ENCODE measurements around the gene SPIN2B. TPM values are rescaled to one million over a fixed set of nuclear protein-coding genes. Genes with fewer than 3 reads are reported as not detected.
"Not testable (repeated sequence)": the region's sequence is repeated elsewhere in the genome, so short reads cannot be mapped to it uniquely, and the experiment has no call there.

SPIN2B gene
- total RNA-seq, 3 donors from 2014 or later = 7.3 to 10.8 (median 10.6) TPM

DNA sequence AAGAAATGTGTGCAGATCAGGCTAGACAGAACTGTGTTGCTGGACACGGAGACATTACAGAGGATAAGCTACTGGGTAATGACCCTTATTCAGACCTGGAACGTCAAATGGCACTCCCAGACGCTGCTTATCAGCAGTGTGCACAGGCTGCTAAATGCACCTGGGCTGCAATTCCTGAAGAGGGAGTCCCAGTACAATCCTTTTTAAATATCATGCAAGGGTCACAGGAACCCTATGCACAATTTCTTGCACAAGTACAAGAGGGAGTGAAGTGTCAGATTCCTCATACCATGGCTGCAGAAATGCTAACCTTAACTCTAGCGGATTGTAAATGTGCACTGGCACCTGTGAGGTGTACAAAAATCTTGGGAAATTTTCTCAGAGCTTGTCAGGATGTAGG, 16.9 kb downstream of the SPIN2B start:
- TF ChIP-seq POLR2AphosphoS5 (IDR thresholded peaks at IDR 0.05) = no peak
- TF ChIP-seq, protein P1, sequence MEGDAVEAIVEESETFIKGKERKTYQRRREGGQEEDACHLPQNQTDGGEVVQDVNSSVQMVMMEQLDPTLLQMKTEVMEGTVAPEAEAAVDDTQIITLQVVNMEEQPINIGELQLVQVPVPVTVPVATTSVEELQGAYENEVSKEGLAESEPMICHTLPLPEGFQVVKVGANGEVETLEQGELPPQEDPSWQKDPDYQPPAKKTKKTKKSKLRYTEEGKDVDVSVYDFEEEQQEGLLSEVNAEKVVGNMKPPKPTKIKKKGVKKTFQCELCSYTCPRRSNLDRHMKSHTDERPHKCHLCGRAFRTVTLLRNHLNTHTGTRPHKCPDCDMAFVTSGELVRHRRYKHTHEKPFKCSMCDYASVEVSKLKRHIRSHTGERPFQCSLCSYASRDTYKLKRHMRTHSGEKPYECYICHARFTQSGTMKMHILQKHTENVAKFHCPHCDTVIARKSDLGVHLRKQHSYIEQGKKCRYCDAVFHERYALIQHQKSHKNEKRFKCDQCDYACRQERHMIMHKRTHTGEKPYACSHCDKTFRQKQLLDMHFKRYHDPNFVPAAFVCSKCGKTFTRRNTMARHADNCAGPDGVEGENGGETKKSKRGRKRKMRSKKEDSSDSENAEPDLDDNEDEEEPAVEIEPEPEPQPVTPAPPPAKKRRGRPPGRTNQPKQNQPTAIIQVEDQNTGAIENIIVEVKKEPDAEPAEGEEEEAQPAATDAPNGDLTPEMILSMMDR (IDR thresholded peaks at IDR 0.05) = no peak
- no peak for TF ChIP-seq POLR2A (IDR thresholded peaks at IDR 0.05)
- Histone ChIP-seq H3K4me3 (no peak overlapping the region), H3K4me1 (no peaks in the 10 kb centered on the region), H3K27me3 (peaks cover 0 to 7% of the 10 kb centered on the region in 2 donors), H3K36me3 (no peaks in the 10 kb centered on the region), H3K27ac (no peak overlapping the region), H3K9me3 (peaks cover 3 to 32% of the 10 kb centered on the region in 2 donors)
- DNase-seq (ENCODE audit: low spot score in 2 of 2) = no peak
- intact Hi-C loops (cut with DNase I; ENCODE audit: low total_unique reads) = no loop called here

DNA sequence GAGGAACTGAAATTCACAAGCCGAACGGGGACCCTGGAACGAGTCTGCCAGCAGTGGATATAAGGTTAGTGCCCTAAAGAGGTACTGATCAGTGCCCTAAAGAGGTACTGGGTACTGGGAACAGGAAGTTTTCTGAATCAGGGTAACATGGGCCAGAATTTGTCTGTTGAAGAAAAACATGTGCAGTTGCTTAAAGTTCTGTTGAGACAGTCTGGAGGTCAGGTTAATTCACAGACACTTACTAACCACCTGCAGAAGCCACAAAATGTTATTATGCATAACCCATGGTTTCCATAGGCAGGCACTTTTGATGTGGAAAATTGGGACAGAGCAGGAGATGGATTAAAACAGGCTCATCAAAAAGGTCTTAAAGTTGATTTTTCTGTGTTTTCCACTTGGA, 17.9 kb downstream of the SPIN2B start:
- no peak for TF ChIP-seq POLR2A (IDR thresholded peaks at IDR 0.05)
- TF ChIP-seq POLR2AphosphoS5 (IDR thresholded peaks at IDR 0.05) = no peak
- TF ChIP-seq, protein P1 (IDR thresholded peaks at IDR 0.05) = no peak
- no peaks in the 10 kb centered on the region for H3K4me1 ChIP-seq
- DNase-seq (ENCODE audit: low spot score in 2 of 2) = no peak
- peaks cover 0 to 7% of the 10 kb centered on the region in 2 donors for H3K27me3 ChIP-seq
- intact Hi-C loops (cut with DNase I; ENCODE audit: low total_unique reads) = no loop called here
- no peak overlapping the region for H3K4me3 ChIP-seq
- H3K9me3 ChIP-seq = peaks cover 8 to 41% of the 10 kb centered on the region in 2 donors
- no peak overlapping the region for H3K27ac ChIP-seq
- H3K36me3 ChIP-seq = no peaks in the 10 kb centered on the region

- H3K27me3 ChIP-seq; intact Hi-C loops (cut with DNase I; ENCODE audit: low total_unique reads); H3K4me3 ChIP-seq; DNase-seq (ENCODE audit: low spot score in 2 of 2); H3K36me3 ChIP-seq; H3K27ac ChIP-seq; H3K4me1 ChIP-seq: not testable (repeated sequence)
- H3K9me3 ChIP-seq = peaks cover 8 to 47% of the 10 kb centered on the region in 2 donors
Observed at GRCh38 chrX:57102918-57103317, 18.4 kb downstream of the SPIN2B start.

GRCh38 chrX:57083143-57083542, 38.2 kb downstream of the SPIN2B start:
- TF ChIP-seq, protein P1 (IDR thresholded peaks at IDR 0.05) = no peak
- TF ChIP-seq POLR2A (IDR thresholded peaks at IDR 0.05) = no peak
- TF ChIP-seq POLR2AphosphoS5 (IDR thresholded peaks at IDR 0.05) = no peak
- Histone ChIP-seq H3K27ac (no peak overlapping the region), H3K36me3 (no peaks in the 10 kb centered on the region), H3K9me3 (peaks cover 3 to 28% of the 10 kb centered on the region in 2 donors), H3K4me1 (no peaks in the 10 kb centered on the region), H3K4me3 (no peak overlapping the region), H3K27me3 (peaks cover 0 to 16% of the 10 kb centered on the region in 2 donors)
- no peak for DNase-seq (ENCODE audit: low spot score in 2 of 2)
- intact Hi-C loops (cut with DNase I; ENCODE audit: low total_unique reads) = no loop called here

DNA sequence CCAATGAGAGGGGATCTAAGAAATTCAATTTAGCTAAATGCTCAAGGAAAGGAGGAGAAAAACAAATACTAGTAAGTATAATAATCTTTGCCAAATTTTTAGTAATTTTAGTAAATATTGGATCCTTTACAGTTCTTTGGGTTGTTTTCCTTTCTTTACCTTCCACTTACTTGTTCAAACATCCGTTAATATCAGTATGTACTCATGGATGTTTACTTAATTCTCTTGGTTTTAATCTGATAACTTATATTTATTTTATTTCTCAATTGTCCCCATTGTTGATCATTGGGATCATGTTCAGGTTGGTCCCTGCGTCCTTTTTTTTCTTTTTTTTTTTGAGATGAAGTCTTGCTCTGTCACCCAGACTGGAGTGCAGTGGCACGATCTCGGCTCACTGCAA, 46.9 kb downstream of the SPIN2B start:
- peaks cover 0 to 9% of the 10 kb centered on the region in 2 donors for H3K27me3 ChIP-seq
- TF ChIP-seq, protein P1 (IDR thresholded peaks at IDR 0.05) = no peak
- TF ChIP-seq POLR2AphosphoS5 (IDR thresholded peaks at IDR 0.05) (no peak), POLR2A (IDR thresholded peaks at IDR 0.05) (no peak)
- H3K4me1 ChIP-seq = no peaks in the 10 kb centered on the region
- H3K36me3 ChIP-seq = no peaks in the 10 kb centered on the region
- H3K9me3 ChIP-seq = no peaks in the 10 kb centered on the region
- H3K27ac ChIP-seq = no peak overlapping the region
- no peak overlapping the region for H3K4me3 ChIP-seq
- no peak for DNase-seq (ENCODE audit: low spot score in 2 of 2)
- intact Hi-C loops (cut with DNase I; ENCODE audit: low total_unique reads) = no loop called here
